GM12874 (cell line): Measurements from ENCODE around the gene MLIP.

ENCODE experiments used
- CTCF ChIP-seq: IDR thresholded peaks from 2 replicates; pipeline ENCODE4 v1.5.1; 2011; ENCODE audit warnings: low read depth, mild to moderate bottlenecking, control low read depth, low read length, moderate library complexity; ENCODE audit not compliant: insufficient read depth

MLIP gene

GRCh38 chr6:54097753-54098152, 13.5 kb upstream of the MLIP start:
- no peak for TF ChIP-seq CTCF

DNA sequence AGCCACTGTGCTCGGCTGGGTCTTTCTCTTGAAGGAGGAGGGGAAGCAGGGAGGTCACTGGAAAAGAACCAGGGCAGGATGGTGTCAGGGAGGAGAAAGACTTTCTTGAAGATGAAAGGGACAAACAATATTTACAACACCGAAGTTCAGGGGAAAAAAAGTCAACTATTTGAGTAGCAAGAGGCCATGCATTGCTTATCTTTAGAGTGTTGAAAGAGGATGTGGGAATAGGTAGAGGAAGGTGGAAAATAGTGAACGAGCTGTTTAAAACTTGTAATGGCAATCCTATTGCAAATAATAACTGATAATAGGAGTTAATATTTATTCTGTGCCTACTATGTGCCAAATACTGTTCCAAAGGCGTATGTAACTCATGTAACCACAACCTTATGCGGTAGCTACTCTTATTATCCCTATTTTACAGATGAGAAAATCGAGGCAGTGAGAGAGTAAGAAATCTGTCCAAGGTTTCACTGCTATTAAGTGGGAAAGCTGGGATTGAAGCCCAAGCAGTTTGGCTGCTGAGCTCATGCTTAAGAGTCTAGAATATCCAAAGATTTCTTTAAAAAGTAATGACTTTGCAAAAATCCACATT, 12.7 kb upstream of the MLIP start:
- no peak for TF ChIP-seq CTCF

- no peak for TF ChIP-seq CTCF
These were observed 12.0 kb upstream of the MLIP start for GRCh38 chr6:54099225-54099624.

DNA sequence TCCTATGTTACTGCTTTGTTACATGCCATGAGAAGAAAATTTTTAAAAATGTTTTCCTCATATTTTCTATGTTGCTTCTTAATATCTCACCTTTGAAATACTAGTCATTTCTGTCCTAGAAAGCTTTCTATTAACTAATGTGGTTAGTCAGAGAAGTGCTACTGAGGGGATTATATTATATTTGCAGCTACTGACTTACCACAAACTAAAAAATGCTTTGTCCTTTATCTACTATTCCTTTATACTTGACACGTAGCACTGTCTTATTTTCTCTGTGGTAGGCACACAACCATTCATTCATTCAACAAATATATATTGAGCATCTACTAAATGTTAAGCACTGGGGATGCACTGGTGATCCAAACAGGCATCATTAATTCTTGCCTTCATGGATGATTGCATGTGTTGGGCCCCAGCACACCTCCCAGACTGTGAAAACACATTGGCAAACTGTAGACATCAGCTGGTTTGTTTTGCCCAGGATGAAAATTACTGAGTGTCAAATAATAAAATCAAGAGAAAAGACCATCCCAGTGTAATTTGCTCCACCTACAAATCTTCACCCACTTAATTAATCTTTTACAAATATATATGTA, 10.7 kb upstream of the MLIP start:
- no peak for TF ChIP-seq CTCF

DNA sequence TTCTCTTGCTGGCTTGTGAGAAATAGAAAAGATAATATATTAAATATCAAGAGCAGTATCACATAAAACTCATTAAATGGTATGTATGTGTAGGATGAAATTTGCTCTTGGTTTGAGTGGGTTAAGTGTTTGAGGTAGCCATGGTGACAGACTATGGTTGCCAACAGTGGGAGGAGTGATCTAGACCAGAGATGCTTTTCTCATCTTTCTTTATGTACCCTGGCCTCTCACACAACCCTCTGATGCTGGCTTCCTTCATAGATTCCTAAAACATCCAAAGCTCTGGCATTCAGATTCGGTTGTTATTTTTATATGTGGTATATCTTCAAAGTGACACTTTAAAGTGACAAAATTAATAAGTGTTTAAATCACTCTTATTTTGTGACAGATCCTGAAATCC, 9.0 kb upstream of the MLIP start:
- no peak for TF ChIP-seq CTCF

DNA sequence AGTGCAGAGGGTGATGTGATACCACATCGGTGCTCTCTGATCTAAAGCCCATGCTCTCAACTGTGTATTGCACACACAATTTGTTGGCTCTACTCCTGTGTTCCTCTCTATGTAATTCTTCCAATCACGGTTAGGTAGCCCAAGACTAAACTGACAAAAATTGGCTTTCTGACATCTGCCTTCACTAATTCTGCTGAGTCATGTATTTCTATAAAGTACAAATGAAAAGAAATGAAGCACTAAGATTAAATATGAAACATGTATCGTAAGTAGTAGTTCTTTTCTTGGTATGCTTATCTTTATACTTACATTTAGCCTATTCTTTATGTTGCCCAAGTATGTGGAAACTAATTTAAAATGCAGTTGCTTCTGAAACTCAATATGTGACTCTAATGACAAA, 7.7 kb upstream of the MLIP start:
- no peak for TF ChIP-seq CTCF

GRCh38 chr6:54106727-54107126, 4.5 kb upstream of the MLIP start:
- TF ChIP-seq CTCF: no peak
